LNCaP clone FGC (cell line): Measurements from ENCODE around the gene VPS26C.

ENCODE experiments used
- DNase-seq: peaks from one replicate; pipeline ENCODE4 v3.0.0-alpha.2; 2011; ENCODE audit warnings: low read depth
- H3K4me3 ChIP-seq: 2 replicates; pipeline ENCODE4 v1.5.1; 2011; ENCODE audit warnings: mild to moderate bottlenecking, low read depth, low read length, control low read depth
- TF ChIP-seq, protein P1 (sequence below): IDR thresholded peaks from 2 replicates; pipeline ENCODE4 v1.5.1; 2012; ENCODE audit warnings: mild to moderate bottlenecking; ENCODE audit not compliant: control insufficient read depth, insufficient read depth; ENCODE audit errors: extremely low read depth

Gene VPS26C

DNA sequence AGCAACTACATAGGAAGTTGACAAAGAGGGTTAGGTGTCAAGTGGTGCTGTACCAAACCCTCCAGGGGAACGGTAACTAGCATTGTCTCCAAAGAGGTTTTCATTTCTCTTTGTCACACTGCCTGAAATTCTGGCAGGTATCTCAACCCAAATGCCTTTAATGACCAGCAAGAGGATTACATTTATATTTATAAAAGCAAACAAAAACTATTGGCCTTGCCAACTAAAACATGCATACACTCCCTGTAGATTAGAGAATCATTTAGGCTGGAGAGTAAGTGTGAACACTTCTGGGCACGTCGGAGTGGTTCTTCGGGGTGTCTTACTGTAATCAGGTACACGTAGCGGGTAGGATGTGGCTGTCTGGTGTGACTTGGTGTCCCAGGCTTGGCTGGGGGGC lies 84.9 kb downstream of the VPS26C start:
- no peak overlapping the region for H3K4me3 ChIP-seq
- TF ChIP-seq, protein P1, sequence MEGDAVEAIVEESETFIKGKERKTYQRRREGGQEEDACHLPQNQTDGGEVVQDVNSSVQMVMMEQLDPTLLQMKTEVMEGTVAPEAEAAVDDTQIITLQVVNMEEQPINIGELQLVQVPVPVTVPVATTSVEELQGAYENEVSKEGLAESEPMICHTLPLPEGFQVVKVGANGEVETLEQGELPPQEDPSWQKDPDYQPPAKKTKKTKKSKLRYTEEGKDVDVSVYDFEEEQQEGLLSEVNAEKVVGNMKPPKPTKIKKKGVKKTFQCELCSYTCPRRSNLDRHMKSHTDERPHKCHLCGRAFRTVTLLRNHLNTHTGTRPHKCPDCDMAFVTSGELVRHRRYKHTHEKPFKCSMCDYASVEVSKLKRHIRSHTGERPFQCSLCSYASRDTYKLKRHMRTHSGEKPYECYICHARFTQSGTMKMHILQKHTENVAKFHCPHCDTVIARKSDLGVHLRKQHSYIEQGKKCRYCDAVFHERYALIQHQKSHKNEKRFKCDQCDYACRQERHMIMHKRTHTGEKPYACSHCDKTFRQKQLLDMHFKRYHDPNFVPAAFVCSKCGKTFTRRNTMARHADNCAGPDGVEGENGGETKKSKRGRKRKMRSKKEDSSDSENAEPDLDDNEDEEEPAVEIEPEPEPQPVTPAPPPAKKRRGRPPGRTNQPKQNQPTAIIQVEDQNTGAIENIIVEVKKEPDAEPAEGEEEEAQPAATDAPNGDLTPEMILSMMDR, result no peak
- peak; percentile 69 for DNase-seq

DNA sequence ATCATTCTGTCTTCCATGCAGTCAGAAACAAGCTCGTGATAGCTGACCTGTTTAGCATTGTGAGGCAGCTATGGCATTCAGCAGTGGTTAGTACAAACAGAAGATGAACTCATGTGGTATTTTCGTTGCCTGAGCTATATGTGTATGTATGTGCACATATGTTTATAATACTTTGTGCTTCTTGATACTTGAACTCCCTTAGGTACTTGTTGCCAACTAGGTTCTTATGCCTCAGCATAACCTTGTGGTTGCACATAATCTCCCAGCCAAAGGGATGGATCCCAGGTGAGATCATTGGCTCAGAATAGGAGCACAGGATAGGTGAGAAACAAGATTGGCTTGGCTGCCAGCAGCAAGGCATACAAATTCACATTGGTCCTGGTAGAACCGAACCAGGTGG lies 86.1 kb downstream of the VPS26C start:
- no peak overlapping the region for H3K4me3 ChIP-seq
- TF ChIP-seq, protein P1, result no peak
- DNase-seq, result no peak

DNA sequence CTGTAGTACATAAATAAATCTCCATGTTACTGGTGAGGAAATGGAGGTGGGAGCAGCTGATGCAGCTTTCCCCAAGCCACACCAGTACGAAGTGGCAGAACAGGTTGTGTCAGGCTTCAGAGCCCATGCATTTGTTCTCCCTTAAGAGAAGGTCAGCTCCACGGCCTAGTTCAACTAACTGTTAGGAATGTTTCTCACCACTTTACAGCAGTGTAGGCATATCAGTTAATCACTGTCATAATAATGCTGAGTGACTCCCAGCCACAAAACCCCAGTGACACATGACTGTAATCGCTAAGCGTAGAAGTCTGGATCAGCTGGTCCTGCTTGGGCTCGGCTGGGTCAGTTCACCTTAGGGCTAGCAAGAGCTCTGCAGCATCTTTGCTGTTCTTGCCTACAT lies 90.4 kb downstream of the VPS26C start:
- TF ChIP-seq, protein P1, result no peak
- H3K4me3 ChIP-seq, result no peak overlapping the region
- peak; percentile 52 for DNase-seq
